WERI-Rb-1 (cell line): ENCODE results near the gene MLH3.

Experiments
- DNase-seq: peaks from one replicate; pipeline ENCODE4 v3.0.0-alpha.2; 2020
- H3K27ac ChIP-seq: fragments of 250-450 bp; sonication (Bioruptor Pico); 2 replicates; pipeline ENCODE4 v1.5.1; 2020; ENCODE audit warnings: mild to moderate bottlenecking, moderate library complexity
- H3K27me3 ChIP-seq: fragments of 250-450 bp; sonication (Bioruptor Pico); 2 replicates; pipeline ENCODE4 v1.5.1; 2021; ENCODE audit warnings: mild to moderate bottlenecking, low read depth, moderate library complexity; ENCODE audit not compliant: insufficient read depth, severe bottlenecking
- H3K36me3 ChIP-seq: fragments of 250-450 bp; sonication (Bioruptor Pico); 2 replicates; pipeline ENCODE4 v1.5.1; 2020; ENCODE audit warnings: mild to moderate bottlenecking, moderate library complexity
- H3K4me3 ChIP-seq: 2 replicates; pipeline ENCODE4 v1.5.1; 2011; ENCODE audit warnings: low read depth, mild to moderate bottlenecking, control low read depth, low read length
- H3K9me3 ChIP-seq: fragments of 250-450 bp; sonication (Bioruptor Pico); 2 replicates; pipeline ENCODE4 v1.5.1; 2021; ENCODE audit warnings: mild to moderate bottlenecking, moderate library complexity; ENCODE audit not compliant: severe bottlenecking
- TF ChIP-seq, protein P1 (sequence below): IDR thresholded peaks from 2 replicates; pipeline ENCODE4 v1.5.1; 2011; ENCODE audit warnings: low read depth, mild to moderate bottlenecking, control low read depth, inconsistent platforms, low read length

MLH3 gene

GRCh38 chr14:74976264-74977113, 74.8 kb downstream of the MLH3 start:
- Histone ChIP-seq H3K27me3 (no peaks in the 10 kb centered on the region), H3K4me3 (no peak overlapping the region), H3K27ac (no peak overlapping the region), H3K36me3 (no peaks in the 10 kb centered on the region), H3K9me3 (no peaks in the 10 kb centered on the region)
- DNase-seq, result no peak
- TF ChIP-seq, protein P1, sequence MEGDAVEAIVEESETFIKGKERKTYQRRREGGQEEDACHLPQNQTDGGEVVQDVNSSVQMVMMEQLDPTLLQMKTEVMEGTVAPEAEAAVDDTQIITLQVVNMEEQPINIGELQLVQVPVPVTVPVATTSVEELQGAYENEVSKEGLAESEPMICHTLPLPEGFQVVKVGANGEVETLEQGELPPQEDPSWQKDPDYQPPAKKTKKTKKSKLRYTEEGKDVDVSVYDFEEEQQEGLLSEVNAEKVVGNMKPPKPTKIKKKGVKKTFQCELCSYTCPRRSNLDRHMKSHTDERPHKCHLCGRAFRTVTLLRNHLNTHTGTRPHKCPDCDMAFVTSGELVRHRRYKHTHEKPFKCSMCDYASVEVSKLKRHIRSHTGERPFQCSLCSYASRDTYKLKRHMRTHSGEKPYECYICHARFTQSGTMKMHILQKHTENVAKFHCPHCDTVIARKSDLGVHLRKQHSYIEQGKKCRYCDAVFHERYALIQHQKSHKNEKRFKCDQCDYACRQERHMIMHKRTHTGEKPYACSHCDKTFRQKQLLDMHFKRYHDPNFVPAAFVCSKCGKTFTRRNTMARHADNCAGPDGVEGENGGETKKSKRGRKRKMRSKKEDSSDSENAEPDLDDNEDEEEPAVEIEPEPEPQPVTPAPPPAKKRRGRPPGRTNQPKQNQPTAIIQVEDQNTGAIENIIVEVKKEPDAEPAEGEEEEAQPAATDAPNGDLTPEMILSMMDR, result no peak

DNA sequence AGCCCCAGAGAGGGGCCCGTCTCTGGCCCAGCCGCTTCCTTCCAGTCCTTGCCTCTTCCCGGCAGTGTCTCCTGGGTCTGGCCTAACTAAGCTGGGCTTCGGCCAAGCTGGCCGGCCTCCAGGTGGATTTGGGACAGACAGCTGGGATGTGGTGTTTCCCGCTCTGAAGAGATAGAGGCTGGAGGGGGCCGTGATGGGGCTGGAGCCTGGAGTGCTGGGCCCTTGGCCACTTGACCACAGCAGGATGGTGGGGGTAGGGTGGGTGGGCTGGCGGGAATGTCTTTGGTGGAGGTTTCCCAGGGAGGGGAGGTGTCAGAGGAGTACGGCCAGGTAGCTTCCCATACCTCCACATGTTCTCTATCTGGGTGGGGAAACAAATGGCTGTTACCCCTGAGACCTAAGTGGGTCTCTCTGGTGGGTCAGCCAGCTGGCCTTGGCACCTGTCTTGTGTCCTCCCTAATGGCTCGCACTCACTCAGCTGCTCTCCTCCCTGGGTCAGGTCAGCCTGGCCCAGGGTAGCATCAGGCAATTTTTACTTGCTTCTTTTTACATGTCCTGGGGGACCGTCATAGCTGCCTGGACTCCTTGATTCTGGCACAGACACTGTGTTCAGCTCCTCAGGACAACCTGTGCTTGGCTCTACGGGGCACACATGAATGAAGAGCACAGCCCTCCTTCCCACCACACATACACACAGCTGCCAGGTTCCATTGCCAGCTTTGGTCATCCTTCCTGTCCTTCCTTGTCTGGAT, 76.0 kb downstream of the MLH3 start:
- Histone ChIP-seq H3K27me3 (no peaks in the 10 kb centered on the region), H3K4me3 (no peak overlapping the region), H3K9me3 (no peaks in the 10 kb centered on the region), H3K27ac (no peak overlapping the region), H3K36me3 (no peaks in the 10 kb centered on the region)
- TF ChIP-seq, protein P1, result no peak
- DNase-seq, result no peak

DNA sequence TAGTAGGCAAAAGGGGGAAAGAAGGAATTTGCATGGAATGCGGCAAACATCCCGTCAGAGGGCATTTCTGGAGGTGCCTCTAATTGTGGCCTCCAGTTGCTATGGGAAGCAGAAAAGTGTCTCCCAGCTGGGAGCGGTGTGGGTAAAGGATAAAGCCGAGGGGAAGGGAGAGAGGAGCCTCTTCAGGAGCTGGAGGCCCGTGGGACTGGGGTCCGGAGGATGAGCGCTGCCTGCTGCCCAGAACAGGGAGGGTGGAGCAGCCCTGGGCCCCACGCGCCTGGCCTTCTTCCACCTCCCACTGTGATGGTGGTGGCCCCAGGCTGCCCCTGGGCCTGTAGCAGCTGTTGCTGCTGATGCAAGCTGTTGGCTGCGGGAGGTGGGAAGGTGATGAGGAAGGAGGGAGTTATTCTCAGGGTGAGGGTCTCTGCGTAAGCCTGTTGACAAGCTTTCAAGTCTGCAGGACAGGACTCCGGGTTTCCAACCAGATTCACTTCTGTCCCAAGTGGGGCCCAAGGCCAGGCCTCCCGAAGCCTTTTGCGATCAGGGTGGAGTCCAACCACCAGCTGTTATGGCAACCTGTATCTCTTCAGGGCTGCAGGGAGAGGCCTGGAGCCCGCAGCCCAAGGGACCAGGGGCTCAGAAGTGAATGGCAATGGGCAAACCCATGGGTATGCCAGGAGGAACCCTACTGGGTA, 76.8 kb downstream of the MLH3 start:
- Histone ChIP-seq H3K27ac (no peak overlapping the region), H3K9me3 (no peaks in the 10 kb centered on the region), H3K27me3 (no peaks in the 10 kb centered on the region), H3K4me3 (no peak overlapping the region), H3K36me3 (no peaks in the 10 kb centered on the region)
- TF ChIP-seq, protein P1, result no peak
- DNase-seq, result no peak

DNA sequence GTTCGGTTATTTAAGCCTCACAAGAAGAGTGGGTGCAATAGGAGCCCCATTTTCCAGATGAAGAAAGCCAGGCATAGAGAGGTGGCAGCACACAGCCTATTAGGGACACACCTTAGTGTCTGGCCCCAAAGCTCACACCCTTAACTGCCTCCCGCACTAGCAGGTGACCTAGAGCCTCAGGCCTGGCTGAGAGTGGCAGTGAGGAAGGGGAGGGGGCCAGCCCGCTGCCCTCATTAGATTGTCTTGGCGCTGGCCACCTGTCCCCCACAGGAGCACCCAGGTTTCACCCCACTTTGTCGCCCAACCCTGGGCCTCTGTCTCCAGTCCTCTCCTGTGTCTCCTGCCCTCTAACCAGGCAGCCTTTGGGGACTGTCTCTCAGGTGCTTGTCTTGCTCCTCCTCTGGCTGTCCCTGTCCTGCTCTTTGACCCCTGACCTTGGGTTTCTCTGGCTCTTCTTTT, 77.3 kb downstream of the MLH3 start:
- Histone ChIP-seq H3K9me3 (no peaks in the 10 kb centered on the region), H3K27me3 (no peaks in the 10 kb centered on the region), H3K4me3 (no peak overlapping the region), H3K36me3 (no peaks in the 10 kb centered on the region), H3K27ac (no peak overlapping the region)
- no peak for DNase-seq
- TF ChIP-seq, protein P1, result no peak

GRCh38 chr14:74973003-74973653, 78.1 kb downstream of the MLH3 start:
- no peaks in the 10 kb centered on the region for H3K27me3 ChIP-seq
- H3K36me3 ChIP-seq, result no peaks in the 10 kb centered on the region
- DNase-seq, result no peak
- H3K4me3 ChIP-seq, result no peak overlapping the region
- H3K27ac ChIP-seq, result no peak overlapping the region
- TF ChIP-seq, protein P1, result no peak
- H3K9me3 ChIP-seq, result no peaks in the 10 kb centered on the region
